Posterior vena cava (tissue), 2 donors: ENCODE data around the gene ATG7. TPM values are rescaled to one million over a fixed set of nuclear protein-coding genes. Genes with fewer than 3 reads are reported as not detected.
"Not testable (repeated sequence)": the region's sequence is repeated elsewhere in the genome, so short reads cannot be mapped to it uniquely, and the experiment has no call there.

ENCODE experiments used
- DNase-seq: peaks from one replicate; pipeline ENCODE4 v3.0.0-alpha.2; 2020; ENCODE audit warnings: low spot score
- intact Hi-C, 2 donors: fragments of 100-400 bp; cut with DNase I; formaldehyde crosslinking; loops; one replicate each; pipeline versions ENCODE4 v1.14.1 to v1.14.2; 2022 to 2023
- total RNA-seq, 2 donors: library from RNA; stranded (reverse); fragmentation: NEBNext Ultra II Directional; extraction: Animal tissue kit (Norgen Biotek cat#: 25700); gene quantifications; one replicate each; pipeline ENCODE4 v1.2.1, GENCODE V29; 2021
- donor health status: DM: yes; HTN: yes; CAD: no.
- donor health status: DM: yes; HTN: yes; CAD: no.

The ATG7 gene
- total RNA-seq, 2 donors from 2014 or later = 30.5 to 40.4 TPM

DNA sequence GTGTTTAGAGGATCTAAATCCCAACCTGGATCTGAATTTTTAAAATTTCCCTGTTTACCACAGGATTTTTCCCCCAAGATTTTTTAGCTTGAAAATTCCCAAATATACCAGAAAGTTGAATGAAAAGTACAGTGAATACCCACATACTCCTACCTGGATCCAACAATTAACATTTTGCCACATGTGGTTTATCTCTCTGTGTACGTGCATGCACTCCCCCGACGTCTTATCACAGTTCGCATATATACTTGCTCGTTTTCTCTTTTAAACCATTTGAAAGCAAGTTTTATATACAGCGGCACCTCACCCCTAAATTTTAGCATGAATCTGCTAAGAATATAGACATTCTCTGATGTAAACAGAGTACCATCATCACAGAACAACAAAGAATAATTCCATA, 165.3 kb downstream of the ATG7 start:
- DNase-seq = no peak
- intact Hi-C loops = loop anchor here in 1 of 2 donors (10.0 kb wide), 1 partner anchor 67 kb away; no protein-coding TSS in a partner anchor

DNA sequence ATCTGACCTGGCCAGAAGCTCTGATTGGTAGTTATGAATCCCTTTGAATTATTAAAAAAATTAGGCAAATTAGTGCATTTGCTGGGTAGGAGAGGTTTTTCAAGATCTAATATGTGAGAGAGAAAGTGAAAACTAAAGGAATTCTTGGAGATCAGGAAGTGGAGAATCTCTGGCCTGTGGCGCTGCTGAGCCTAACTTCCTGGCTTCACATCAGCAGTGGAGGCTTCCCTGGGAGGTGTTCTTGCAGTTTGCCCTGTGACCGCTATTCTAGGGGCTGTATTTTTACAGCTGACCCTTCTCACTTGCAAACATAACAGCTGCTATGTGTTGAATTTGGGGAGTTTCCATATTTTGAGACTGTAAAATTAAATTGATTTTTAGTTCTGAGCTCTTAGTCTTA, 166.4 kb downstream of the ATG7 start:
- intact Hi-C loops = loop anchor here in 1 of 2 donors (10.0 kb wide), 1 partner anchor 66 kb away; no protein-coding TSS in a partner anchor
- no peak for DNase-seq

DNA sequence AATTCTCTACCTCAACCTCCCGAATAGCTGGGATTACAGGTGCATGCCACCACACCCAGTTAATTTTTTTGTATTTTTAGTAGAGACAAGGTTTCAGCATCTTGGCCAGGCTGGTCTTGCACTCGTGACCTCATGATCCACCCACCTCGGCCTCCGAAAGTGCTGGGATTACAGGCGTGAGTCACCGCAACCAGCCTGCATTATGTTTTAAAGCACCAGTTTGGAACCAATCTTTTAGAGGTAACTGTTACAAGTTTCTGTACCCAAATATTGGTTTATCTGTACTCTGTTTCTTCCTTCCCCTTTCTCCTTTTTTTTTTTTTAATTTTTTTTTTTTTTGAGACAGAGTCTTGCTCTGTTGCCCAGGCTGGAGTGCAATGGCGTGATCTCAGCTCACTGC, 169.1 kb downstream of the ATG7 start:
- DNase-seq, intact Hi-C loops: not testable (repeated sequence)

DNA sequence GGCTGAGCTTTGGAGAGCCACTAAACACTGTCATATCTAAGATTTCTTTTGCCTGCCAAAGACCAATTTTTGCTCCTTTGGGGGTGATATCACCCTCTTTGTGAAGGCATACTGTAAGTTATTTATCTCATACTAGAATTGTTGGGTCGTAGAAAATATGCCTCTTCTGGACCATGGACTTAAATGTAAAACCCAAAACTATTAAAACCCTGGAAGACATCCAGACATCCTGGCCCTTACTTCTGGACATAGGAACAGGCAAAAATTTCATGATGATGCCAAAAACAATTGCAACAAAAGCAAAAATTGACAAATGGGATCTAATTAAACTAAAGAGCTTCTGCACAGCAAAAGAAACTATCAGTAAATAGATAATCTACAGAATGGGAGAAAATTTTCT, 172.2 kb downstream of the ATG7 start:
- intact Hi-C loops = no loop called here
- DNase-seq = no peak

DNA sequence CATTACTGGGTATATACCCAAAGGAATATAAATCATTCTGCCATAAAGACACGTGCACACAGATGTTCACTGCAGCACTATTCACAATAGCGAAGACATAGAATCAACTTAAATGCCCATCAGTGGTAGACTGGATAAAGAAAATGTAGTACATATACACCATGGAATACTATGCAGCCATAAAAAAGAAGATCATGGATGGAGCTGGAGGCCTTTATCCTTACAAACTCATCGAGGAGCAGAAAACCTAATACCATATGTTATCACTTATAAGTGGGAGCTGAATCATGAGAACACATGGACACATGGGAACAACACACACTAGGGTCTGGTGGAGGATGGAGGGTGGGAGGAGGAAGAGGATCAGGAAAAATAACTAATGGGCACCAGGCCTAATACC, 173.0 kb downstream of the ATG7 start:
- DNase-seq, intact Hi-C loops: not testable (repeated sequence)

DNA sequence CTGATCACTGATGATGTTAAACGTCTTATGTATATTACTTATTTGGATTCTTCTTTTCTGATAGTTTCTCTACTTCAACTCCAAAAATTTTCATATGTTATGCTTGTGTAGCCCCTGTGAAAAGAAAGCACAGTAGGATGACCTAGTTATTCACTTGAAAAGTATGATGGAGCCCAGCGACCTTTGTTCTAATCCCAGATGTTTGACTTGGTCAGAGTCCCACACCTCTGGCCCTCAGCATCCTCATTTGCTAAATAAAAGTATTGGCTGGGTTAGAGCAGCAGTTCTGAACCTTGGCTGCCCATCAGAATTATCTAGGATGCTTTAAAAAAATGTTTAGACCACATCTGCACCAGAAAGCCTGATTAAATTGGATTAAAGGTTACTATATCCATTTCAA, 173.7 kb downstream of the ATG7 start:
- intact Hi-C loops = no loop called here

DNA sequence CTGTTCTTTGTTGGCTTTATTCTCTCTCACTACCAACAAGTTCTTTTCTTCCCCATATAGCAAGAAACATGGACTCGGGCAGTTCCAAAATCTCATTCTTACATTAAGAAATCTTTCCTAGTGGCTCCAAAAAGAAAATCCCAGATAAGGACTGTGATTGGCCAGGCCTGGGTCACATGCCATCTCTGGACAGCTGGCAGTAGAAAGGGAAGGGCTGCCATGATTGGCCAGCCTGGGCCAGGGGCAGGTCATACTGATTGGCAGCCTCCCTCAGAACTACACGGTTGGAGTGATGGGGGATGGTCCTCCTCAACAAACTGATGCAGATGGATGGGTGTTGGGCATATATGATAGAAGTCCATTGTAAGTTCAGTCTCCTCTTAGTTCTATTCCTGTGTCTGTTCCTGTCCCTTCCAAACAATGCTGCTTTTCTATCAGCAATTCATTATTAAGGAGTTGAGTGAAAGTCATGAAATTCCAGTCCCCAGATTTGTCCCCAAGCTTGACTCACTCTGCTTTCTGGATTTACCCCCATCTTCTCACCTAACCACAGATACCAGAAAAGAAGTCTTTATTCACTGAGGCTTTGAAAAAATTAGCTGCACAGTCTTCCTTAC, 175.5 kb downstream of the ATG7 start:
- no peak for DNase-seq
- intact Hi-C loops = no loop called here

More for the DNA sequence above, 173.7 kb downstream of the ATG7 start:
- DNase-seq = no peak

DNA sequence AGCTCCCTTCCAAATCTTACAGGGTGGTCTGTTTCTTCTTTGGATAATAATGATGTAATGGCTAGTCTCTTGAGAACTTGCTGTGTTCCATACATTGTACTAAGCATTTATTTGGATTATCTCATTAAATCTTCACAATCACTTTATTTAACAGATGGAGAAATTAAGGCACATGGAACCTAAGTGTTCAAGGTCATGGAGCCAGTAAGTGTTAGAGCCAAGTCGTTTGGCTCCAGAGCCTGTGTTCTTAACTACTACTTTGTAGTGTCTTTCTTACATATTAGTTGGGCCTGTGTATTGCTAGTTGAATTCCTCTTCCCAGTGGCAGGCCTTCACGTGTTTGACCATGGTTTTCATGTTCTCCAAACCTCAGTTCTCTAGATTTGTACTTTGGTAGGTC, 177.8 kb downstream of the ATG7 start:
- DNase-seq = no peak
- intact Hi-C loops = no loop called here

DNA sequence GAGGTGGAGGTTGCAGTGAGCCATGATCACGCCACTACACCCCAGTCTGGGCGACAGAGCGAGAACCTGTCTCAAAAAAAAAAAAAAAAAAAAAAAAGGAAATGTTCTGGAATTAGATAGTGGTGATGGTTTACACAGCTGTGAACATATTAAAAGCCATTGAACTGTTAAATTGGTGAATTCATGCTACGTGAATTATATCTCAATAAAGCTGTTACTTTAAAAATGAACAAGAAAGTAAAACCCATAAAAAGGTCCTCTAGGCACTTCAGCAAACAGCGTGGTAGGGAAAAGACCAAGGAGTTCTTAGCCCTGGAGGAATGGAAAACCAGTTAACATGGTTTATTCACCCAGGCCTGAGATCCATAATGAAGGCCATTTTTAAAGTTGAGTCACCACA, 180.1 kb downstream of the ATG7 start:
- no peak for DNase-seq
- intact Hi-C loops = no loop called here

DNA sequence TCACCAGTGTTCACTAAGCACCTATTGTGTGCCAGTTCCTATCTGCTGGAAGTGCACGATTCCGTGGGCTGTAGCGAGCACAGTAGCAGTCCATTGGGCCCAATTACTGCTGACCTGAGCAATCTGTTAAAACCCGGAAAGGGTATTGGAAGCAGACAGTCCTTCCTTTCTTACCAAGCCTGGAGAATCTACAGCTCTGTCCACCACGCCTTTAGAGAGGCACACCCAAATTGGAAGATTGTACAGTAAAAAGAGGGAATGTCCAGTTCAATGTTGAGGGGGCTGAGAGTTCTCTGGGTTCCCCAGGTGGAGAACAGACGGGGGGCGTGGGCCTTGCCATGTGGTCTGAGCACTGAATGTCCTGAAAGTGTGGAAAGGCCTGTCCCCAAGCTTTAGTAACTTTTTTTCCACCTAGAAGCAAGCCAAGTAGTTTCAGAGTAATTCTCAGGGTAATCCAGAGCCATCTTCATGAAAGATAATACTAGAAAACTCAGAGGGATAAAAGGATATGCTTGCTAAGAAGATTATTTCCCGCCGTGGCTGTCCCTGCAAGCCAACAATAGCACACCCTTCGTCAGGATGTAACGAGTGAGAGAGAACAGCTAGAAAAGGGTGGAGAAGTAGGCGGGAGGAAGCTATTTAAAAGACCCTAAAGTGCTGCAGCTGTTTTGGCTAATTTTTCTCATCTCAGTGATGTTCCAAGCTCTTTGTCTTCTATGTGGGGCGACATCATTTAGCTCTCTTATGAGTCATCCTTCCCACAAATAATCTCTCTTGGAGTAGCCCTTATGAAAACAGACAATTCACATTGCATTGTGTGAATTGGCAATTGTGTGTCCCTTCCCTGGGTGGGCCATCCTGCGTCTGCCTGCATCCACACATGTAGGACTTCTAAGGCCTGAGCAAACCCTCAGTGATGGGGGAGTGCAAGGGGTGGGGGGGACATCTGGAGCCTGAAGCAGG, 181.0 kb downstream of the ATG7 start:
- no peak for DNase-seq
- intact Hi-C loops = no loop called here

DNA sequence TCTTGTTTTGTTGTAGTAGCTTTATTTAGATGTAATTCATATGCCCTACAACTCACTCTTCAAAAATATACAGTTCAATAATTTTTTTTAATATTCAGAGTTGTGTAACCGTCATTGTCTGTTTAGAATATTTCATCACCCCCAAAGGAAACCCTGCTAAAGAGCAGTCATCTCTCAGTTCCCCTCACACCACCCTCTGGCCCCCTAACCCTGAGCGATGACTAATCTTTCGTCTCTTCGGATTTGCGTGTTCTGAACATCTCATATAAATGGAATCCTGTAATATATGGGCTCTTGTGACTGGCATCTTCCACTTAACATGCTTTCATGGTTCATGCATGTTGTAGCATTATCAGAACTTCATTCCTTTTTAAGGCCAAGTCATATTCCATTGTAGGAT, 183.8 kb downstream of the ATG7 start:
- intact Hi-C loops = no loop called here
- DNase-seq = no peak

DNA sequence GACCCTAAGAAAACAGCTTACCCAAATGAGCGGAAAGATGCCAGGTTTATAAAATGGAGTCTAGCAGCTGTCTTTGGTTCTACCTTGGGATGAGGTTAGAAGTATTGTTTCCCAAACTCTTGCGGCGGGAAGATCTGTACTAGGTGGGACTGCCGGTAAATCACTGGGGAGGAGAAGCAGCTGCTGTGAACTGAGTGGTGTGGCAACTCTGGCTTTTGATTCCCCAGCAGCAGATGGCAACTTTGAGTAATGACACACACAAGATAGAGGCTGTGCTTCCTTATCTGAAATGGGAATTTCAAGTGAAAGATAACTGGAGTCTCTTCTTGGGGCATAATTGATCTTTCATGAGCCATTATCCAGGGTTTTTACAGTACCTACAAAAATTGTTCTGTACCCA, 184.9 kb downstream of the ATG7 start:
- intact Hi-C loops = no loop called here
- DNase-seq = no peak

DNA sequence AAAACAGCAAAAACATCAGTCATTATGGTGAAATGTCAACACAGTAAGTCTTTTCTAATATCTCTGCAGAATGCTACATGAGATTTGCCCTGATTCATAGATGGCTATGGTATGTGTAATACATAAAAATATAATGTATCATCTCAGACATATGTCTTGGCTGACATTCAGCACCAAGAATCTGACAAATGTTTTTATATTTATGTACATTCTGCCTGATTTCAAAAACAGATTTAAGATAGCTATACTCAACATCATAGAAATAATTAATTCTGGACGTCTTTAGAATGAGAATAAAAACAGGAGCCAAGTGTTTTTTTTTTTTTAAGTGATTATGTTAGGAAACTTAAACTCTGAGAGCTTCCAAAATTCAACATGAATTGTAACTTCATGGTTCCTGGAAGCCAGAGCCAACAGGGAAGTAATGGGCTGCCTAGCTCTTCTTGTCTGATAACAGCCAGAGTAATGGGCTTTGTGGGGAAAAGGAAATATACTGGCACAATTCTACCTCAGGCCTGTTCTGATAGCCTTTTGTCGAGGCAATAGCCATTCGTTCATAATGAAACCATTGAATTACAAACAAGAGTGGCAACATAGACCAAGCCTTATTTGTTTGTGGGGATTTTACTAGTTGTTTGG, 187.1 kb downstream of the ATG7 start:
- intact Hi-C loops = no loop called here

DNA sequence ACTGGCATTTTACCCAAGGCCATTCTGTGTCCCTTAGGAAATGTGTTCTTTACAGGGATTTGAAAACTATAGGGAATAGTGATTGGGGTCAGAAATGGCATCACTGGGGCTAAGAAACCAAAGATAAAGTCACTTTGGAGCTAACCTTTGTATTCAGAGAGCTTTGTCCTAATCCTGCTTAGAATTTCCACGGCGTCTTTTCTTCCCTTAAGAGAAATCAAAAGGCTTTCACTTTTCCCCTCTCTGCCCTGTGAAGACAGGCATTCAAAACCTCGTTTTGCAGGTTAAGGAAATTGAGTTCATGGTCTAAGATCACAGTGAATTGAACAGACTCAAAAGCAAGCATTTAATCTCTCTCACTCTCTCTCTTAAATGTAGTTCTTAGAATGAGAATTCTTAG, 189.0 kb downstream of the ATG7 start:
- intact Hi-C loops = no loop called here
- no peak for DNase-seq

More for the DNA sequence above, 187.1 kb downstream of the ATG7 start:
- no peak for DNase-seq

DNA sequence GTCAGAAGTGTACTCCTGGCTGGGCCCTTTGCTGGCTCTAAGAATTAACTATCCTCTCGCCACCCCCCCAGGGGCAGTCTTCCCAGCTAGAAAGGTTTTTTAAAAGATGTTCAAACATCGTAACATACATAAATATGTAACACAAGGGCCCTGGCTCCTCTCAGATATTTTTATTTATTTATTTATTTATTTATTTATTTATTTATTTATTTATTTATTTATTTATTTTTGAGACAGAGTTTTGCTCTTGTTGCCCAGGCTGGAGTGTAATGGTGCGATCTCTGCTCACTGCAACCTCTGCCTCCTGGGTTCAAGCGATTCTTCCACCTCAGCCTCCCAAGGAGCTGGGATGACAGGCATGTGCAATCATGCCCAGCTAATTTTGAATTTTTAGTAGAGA, 190.5 kb downstream of the ATG7 start:
- intact Hi-C loops, DNase-seq: not testable (repeated sequence)

DNA sequence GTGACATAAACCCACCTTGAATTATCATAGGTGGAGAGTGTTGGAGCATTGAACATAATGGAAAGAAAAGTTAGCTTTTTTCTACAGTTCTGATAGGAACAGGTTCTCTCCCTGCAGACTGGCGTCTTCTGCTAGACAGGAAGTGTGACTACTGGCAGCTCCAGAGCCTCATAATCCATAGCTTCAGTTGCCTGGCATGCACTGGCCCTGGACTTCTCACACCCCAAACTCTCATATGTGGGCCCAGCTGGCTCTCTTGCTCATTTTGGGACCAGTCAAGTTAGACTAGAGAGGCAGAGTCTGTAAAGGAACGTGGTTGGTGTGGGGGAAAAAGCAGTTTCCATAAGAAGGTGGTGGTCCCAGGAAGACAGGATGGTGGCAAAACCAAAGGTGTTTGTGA, 191.4 kb downstream of the ATG7 start:
- DNase-seq = no peak
- intact Hi-C loops = no loop called here

DNA sequence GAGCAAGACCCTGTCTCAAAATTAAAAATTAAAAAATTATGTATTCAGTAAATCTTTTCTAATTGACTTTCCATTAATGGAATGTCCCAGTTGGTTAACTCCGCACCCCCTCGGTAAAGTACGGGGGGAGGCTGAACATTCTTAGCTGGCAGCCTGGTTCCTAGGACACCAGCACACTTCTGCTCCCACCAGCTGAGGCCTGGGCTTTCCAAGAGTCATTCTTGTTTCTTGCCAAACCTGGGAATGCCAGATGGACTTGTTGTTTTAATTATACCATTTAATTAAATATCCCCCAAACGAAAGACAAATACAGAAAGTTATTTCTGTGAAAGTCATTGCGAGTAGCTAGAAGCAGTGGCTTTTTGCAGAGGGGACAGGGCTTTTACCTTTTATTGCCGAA, 192.2 kb downstream of the ATG7 start:
- no peak for DNase-seq
- intact Hi-C loops = no loop called here

DNA sequence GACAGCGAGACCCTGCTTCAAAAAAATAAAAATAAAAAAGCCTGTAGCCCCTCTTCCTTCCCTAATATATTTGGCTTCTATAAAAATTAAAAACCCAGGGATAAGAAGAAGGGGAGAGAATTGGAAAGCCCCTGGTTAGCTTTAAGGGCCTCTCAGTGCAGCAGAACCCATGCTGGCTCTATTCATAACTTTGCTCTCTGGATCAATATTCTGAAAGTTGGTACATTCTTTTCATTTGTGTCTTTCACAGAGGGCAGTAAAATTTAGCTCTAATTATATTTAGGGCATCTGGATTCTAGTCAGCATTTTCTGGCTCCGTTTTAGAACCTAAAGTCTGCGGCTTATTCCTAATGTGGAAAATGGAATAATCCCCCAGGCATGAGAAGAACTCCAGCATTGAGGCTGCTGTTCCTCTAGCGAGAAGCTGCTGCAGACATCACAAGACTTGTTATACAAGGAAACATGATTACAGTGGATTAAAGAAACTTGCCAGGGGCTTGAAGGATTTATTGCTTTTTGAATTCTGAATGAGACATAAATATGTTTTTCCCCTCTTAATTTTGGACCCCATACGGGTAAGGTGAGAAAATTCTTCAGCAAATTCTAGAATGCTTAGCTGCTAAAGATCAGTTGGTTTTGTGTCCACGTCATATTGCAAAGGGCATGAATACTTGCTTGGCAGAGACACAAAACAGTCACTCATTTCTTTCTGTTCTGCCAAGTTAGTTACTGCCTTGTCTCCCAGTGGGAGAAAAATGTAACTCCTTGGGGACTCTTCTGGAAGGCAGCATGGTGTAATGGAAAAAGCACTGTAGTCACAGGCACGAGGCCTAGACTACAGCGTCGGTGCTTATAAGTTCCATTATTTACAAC, 193.8 kb downstream of the ATG7 start:
- intact Hi-C loops = no loop called here
- DNase-seq = no peak

DNA sequence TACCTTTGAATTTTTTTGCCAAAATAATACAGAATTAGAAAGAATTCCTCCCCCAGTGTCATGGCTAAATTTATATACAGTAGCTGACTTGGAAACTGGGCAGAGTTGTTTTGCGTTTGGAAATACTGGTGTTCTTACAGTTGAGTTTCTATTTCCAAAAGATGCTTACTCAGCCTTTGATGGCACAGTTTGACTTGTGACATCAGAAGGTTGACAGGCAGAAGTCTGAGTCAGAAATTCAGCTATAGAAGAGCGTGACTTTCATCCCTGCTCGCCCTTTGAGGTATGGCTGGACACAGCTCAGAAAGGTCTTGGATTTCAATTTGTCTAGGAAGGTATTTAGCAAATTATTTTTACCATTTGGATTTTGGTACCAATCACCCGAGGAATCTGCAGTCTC, 195.7 kb downstream of the ATG7 start:
- no peak for DNase-seq
- intact Hi-C loops = no loop called here
